Panc1 (cell line): ENCODE measurements around the gene TRPC6. TPM values are rescaled to one million over a fixed set of nuclear protein-coding genes. Genes with fewer than 3 reads are reported as not detected.
"Not testable (repeated sequence)": the region's sequence is repeated elsewhere in the genome, so short reads cannot be mapped to it uniquely, and the experiment has no call there.

Experiments
- ATAC-seq: fragments of 200-7000 bp; cut with Tn5 transposase; 2 replicates; pipeline ENCODE4 v1.9.1; 2020; ENCODE audit warnings: mild to moderate bottlenecking, moderate library complexity
- BruUV-seq: library from RNA; stranded (reverse); fragments of 400-500 nt; replicated peaks from 2 replicates; lab custom pipeline; 2021; lab: Mats Ljungman, UMichigan
- CTCF ChIA-PET: fragments of 300-600 bp; sonication (Branson Sonifier 250); formaldehyde crosslinking; loops from one replicate; lab custom pipeline; 2022; ENCODE audit warnings: antibody characterized with exemption; lab: Charles Lee
- POLR2A ChIA-PET: fragments of 300-600 bp; sonication (Branson Sonifier 250); formaldehyde crosslinking; loops from one replicate; lab custom pipeline; 2022; ENCODE audit warnings: antibody characterized with exemption; lab: Charles Lee
- DNase-seq: peaks from one replicate; pipeline ENCODE4 v3.0.0-alpha.2; 2010; ENCODE audit warnings: low read depth, low spot score
- H3K27ac ChIP-seq: 2 replicates; pipeline ENCODE4 v1.5.1; 2011; ENCODE audit warnings: mild to moderate bottlenecking, low read length, inconsistent platforms
- H3K27me3 ChIP-seq: fragments of 200-500 bp; sonication (Bioruptor generic); 2 replicates; pipeline ENCODE4 v1.6.0; 2014; ENCODE audit warnings: low read length, inconsistent platforms; ENCODE audit not compliant: control insufficient read depth, insufficient read depth
- H3K36me3 ChIP-seq: fragments of 200-500 bp; sonication (Bioruptor generic); 2 replicates; pipeline ENCODE4 v1.5.1; 2014; ENCODE audit warnings: inconsistent platforms, mild to moderate bottlenecking, low read length, moderate library complexity; ENCODE audit not compliant: control insufficient read depth, insufficient read depth
- H3K4me1 ChIP-seq: 2 replicates; pipeline ENCODE4 v1.5.1; 2011; ENCODE audit warnings: inconsistent platforms, mild to moderate bottlenecking, low read length, moderate library complexity; ENCODE audit not compliant: control insufficient read depth, insufficient read depth
- H3K4me3 ChIP-seq, 2 experiments: 2 replicates each; pipeline ENCODE4 v1.5.1; 2011 to 2012; ENCODE audit warnings: low read depth in 2 of 2, low read length in 2 of 2, mild to moderate bottlenecking in 2 of 2, inconsistent platforms in 1 of 2, moderate library complexity in 1 of 2
- H3K9me3 ChIP-seq: fragments of 200-500 bp; sonication (Bioruptor generic); 2 replicates; pipeline ENCODE4 v1.5.1; 2014; ENCODE audit warnings: low read depth, mild to moderate bottlenecking, inconsistent platforms, low read length, moderate library complexity; ENCODE audit not compliant: control insufficient read depth, insufficient read depth
- POLR2AphosphoS5 ChIP-seq: IDR thresholded peaks from 2 replicates; pipeline ENCODE4 v1.6.1; 2012; ENCODE audit warnings: mild to moderate bottlenecking, low read depth, low read length, moderate library complexity
- SIN3A ChIP-seq: IDR thresholded peaks from 2 replicates; pipeline ENCODE4 v1.6.1; 2012; ENCODE audit warnings: low read depth, mild to moderate bottlenecking, low read length, moderate library complexity, borderline replicate concordance; ENCODE audit not compliant: insufficient read depth
- TCF7L2 ChIP-seq: IDR thresholded peaks from 2 replicates; pipeline ENCODE4 v1.6.1; 2011; ENCODE audit warnings: mild to moderate bottlenecking, low read depth, low read length, inconsistent platforms
- in situ Hi-C: cut with HindIII; loops from 2 replicates; pipeline ENCODE4 v1.10.0; 2016; ENCODE audit warnings: low sequenced_read_pairs, low pct_unique_long_range_greater_than_20kb
- intact Hi-C: fragments of 100-400 bp; cut with micrococcal nuclease; formaldehyde crosslinking; loops from one replicate; pipeline ENCODE4 v1.10.0; 2022; ENCODE audit not compliant: unreplicated experiment
- total RNA-seq: library from RNA; stranded (reverse); gene quantifications from one replicate; pipeline ENCODE4 v1.2.1, GENCODE V29; 2021; ENCODE audit not compliant: unreplicated experiment
- TF ChIP-seq, protein P1 (sequence below): fragments of 450-650 bp; IDR thresholded peaks from 2 replicates; pipeline ENCODE4 v1.5.1; 2017; ENCODE audit warnings: mild to moderate bottlenecking
- TF ChIP-seq, protein P2 (sequence below), 2 experiments: IDR thresholded peaks; 2 replicates each; pipeline ENCODE4 v1.6.1; 2011 to 2012; ENCODE audit warnings: low read depth in 2 of 2, control low read depth in 1 of 2, low read length in 1 of 2, mild to moderate bottlenecking in 1 of 2, moderate library complexity in 1 of 2; ENCODE audit not compliant: insufficient read depth in 1 of 2

Gene TRPC6
- total RNA-seq, 1 experiment from 2014 or later: not detected

DNA sequence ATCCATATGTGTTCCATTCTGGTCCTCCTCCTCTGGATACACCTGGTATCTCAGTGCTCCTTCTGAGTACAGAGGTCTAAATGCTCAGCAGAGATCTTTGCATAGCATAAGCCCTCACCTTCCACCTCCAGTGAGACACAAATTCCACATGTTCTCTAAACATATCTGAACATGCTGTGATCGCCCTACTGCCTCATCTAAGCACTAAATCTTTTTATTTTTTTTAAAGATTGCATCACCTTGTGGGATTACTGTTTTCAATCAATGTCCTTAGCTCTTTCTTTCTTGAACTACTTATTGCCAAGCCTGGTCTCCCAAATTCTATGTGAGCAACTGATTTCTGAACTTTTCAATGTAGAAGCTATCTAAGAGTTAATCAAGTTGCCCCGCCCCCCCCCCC is 113.4 kb downstream of the TRPC6 start:
- H3K4me3 ChIP-seq: no peak overlapping the region
- ChIA-PET POLR2A (interaction anchor here (0.5 kb wide), 1 partner anchor 323 kb away, joined by 7 read pairs; no protein-coding TSS in a partner anchor), CTCF (no interaction called here)
- no peak for ATAC-seq
- TF ChIP-seq, protein P1, sequence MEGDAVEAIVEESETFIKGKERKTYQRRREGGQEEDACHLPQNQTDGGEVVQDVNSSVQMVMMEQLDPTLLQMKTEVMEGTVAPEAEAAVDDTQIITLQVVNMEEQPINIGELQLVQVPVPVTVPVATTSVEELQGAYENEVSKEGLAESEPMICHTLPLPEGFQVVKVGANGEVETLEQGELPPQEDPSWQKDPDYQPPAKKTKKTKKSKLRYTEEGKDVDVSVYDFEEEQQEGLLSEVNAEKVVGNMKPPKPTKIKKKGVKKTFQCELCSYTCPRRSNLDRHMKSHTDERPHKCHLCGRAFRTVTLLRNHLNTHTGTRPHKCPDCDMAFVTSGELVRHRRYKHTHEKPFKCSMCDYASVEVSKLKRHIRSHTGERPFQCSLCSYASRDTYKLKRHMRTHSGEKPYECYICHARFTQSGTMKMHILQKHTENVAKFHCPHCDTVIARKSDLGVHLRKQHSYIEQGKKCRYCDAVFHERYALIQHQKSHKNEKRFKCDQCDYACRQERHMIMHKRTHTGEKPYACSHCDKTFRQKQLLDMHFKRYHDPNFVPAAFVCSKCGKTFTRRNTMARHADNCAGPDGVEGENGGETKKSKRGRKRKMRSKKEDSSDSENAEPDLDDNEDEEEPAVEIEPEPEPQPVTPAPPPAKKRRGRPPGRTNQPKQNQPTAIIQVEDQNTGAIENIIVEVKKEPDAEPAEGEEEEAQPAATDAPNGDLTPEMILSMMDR: no peak
- no peak for TF ChIP-seq TCF7L2
- no peak for TF ChIP-seq SIN3A
- TF ChIP-seq, protein P2, sequence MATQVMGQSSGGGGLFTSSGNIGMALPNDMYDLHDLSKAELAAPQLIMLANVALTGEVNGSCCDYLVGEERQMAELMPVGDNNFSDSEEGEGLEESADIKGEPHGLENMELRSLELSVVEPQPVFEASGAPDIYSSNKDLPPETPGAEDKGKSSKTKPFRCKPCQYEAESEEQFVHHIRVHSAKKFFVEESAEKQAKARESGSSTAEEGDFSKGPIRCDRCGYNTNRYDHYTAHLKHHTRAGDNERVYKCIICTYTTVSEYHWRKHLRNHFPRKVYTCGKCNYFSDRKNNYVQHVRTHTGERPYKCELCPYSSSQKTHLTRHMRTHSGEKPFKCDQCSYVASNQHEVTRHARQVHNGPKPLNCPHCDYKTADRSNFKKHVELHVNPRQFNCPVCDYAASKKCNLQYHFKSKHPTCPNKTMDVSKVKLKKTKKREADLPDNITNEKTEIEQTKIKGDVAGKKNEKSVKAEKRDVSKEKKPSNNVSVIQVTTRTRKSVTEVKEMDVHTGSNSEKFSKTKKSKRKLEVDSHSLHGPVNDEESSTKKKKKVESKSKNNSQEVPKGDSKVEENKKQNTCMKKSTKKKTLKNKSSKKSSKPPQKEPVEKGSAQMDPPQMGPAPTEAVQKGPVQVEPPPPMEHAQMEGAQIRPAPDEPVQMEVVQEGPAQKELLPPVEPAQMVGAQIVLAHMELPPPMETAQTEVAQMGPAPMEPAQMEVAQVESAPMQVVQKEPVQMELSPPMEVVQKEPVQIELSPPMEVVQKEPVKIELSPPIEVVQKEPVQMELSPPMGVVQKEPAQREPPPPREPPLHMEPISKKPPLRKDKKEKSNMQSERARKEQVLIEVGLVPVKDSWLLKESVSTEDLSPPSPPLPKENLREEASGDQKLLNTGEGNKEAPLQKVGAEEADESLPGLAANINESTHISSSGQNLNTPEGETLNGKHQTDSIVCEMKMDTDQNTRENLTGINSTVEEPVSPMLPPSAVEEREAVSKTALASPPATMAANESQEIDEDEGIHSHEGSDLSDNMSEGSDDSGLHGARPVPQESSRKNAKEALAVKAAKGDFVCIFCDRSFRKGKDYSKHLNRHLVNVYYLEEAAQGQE (IDR thresholded peaks at IDR 0.05; ENCODE audit: insufficient read depth in 1 of 2, low read depth in 2 of 2, low read length in 1 of 2): no peak
- no peak for TF ChIP-seq POLR2AphosphoS5
- H3K27me3 ChIP-seq: no peaks in the 10 kb centered on the region; the same call in 1 of the 2 replicates
- no peaks in the 10 kb centered on the region for H3K36me3 ChIP-seq
- no peak for DNase-seq
- no TSS peak for BruUV-seq
- H3K27ac ChIP-seq: no peak overlapping the region
- in situ Hi-C loops: no loop called here
- no peaks in the 10 kb centered on the region for H3K4me1 ChIP-seq
- intact Hi-C loops: no loop called here
- H3K9me3 ChIP-seq: no peaks in the 10 kb centered on the region

DNA sequence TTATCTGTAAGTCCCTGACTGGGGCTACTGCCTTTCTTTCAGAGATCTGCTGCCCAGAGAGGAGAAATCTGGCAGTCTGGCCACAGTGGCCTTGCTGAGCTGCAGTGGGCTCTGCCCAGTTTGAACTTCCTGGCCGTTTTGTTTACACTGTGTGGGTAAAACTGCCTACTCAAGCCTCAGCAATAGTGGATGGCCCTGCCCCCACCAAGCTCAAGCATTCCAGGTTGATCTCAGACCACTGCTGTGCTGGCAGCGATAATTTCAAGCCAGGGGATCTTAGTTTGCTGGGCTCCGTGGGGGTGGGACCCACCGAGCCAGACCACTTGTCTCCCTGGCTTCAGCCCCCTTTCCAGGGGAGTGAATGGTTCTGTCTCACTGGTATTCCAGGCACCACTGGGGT is 117.5 kb downstream of the TRPC6 start:
- TF ChIP-seq, protein P2 (IDR thresholded peaks at IDR 0.05; ENCODE audit: insufficient read depth in 1 of 2, low read depth in 2 of 2, low read length in 1 of 2): no peak
- TF ChIP-seq SIN3A (no peak), TCF7L2 (no peak), POLR2AphosphoS5 (no peak)
- TF ChIP-seq, protein P1: no peak
- DNase-seq (no peak), ATAC-seq (no peak)
- ChIA-PET POLR2A (no interaction called here), CTCF (no interaction called here)
- Histone ChIP-seq H3K9me3 (no peaks in the 10 kb centered on the region), H3K27me3 (no peaks in the 10 kb centered on the region; the same call in 1 of the 2 replicates), H3K4me3 (no peak overlapping the region), H3K27ac (no peak overlapping the region), H3K36me3 (no peaks in the 10 kb centered on the region), H3K4me1 (no peaks in the 10 kb centered on the region)
- BruUV-seq: no TSS peak
- in situ Hi-C loops (no loop called here), intact Hi-C loops (no loop called here)

DNA sequence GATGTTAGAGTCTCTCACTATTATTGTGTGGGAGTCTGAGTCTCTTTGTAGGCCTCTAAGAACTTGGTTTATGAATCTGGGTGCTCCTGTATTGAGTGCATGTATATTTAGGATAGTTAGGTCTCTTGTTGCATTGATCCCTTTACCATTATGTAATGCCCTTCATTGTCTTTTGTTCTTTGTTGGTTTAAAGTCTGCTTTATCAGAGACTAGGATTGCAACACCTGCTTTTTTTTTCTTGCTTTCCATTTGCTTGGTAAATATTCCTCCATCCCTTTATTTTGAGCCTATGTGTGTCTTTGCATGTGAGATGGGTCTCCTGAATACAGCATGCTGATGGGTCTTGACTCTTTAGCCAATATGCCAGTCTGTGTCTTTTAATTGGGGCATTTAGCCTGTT is 119.4 kb downstream of the TRPC6 start:
- H3K27me3 ChIP-seq, H3K9me3 ChIP-seq, H3K27ac ChIP-seq, intact Hi-C loops, H3K36me3 ChIP-seq, H3K4me1 ChIP-seq, CTCF ChIA-PET, in situ Hi-C loops, H3K4me3 ChIP-seq, POLR2A ChIA-PET, ATAC-seq, BruUV-seq, DNase-seq: not testable (repeated sequence)
